A673 (cell line): ENCODE results near the gene HJURP. TPM values are rescaled to one million over a fixed set of nuclear protein-coding genes. Genes with fewer than 3 reads are reported as not detected.

ENCODE experiments used
- BruUV-seq: library from RNA; stranded (reverse); fragments of 400-500 nt; replicated peaks from 2 replicates; lab custom pipeline; 2021; lab: Mats Ljungman, UMichigan
- CTCF ChIA-PET: fragments of 300-600 bp; sonication (Branson Sonifier 250); formaldehyde crosslinking; loops from one replicate; lab custom pipeline; 2022; ENCODE audit warnings: antibody characterized with exemption; lab: Charles Lee
- POLR2A ChIA-PET: fragments of 300-600 bp; sonication (Branson Sonifier 250); formaldehyde crosslinking; loops from one replicate; lab custom pipeline; 2022; ENCODE audit warnings: antibody characterized with exemption; ENCODE audit not compliant: low non-redundant PET; lab: Charles Lee
- DNase-seq: peaks from one replicate; pipeline ENCODE4 v3.0.0-alpha.2; 2015; ENCODE audit warnings: low spot score
- H3K27ac ChIP-seq: fragments of 200-600 bp; sonication (generic); 2 replicates; pipeline ENCODE4 v1.5.1; 2016; ENCODE audit warnings: mixed run types, low read depth, mild to moderate bottlenecking, mixed read lengths, antibody characterized with exemption, low read length; ENCODE audit not compliant: poor library complexity, severe bottlenecking
- H3K27me3 ChIP-seq: fragments of 200-600 bp; sonication (generic); replicated peaks from 2 replicates; pipeline ENCODE4 v1.6.1; 2017; ENCODE audit warnings: mixed run types, low read depth, mild to moderate bottlenecking, mixed read lengths, antibody characterized with exemption, low read length; ENCODE audit not compliant: insufficient read depth, poor library complexity
- H3K36me3 ChIP-seq: fragments of 200-600 bp; sonication (generic); 2 replicates; pipeline ENCODE4 v1.6.1; 2016; ENCODE audit warnings: mixed run types, mild to moderate bottlenecking, mixed read lengths, antibody characterized with exemption, low read length; ENCODE audit not compliant: insufficient read depth, poor library complexity, severe bottlenecking
- H3K4me1 ChIP-seq: fragments of 200-600 bp; sonication (generic); 2 replicates; pipeline ENCODE4 v1.6.1; 2017; ENCODE audit warnings: mixed run types, mild to moderate bottlenecking, mixed read lengths, antibody characterized with exemption, low read length; ENCODE audit not compliant: insufficient read depth, poor library complexity, severe bottlenecking
- H3K4me3 ChIP-seq: fragments of 200-600 bp; sonication (generic); 2 replicates; pipeline ENCODE4 v1.5.1; 2016; ENCODE audit warnings: low read depth, mixed run types, mild to moderate bottlenecking, mixed read lengths, low read length; ENCODE audit not compliant: poor library complexity, severe bottlenecking
- H3K9me3 ChIP-seq: fragments of 200-600 bp; sonication (generic); 2 replicates; pipeline ENCODE4 v1.6.1; 2016; ENCODE audit warnings: mixed run types, low read depth, mild to moderate bottlenecking, mixed read lengths, antibody characterized with exemption, low read length; ENCODE audit not compliant: poor library complexity, severe bottlenecking
- EZH2 ChIP-seq: fragments of 200-600 bp; sonication (generic); IDR thresholded peaks from 2 replicates; pipeline ENCODE4 v1.6.1; 2017; ENCODE audit warnings: borderline replicate concordance, low read depth, mild to moderate bottlenecking, mixed read lengths, antibody characterized with exemption, low read length; ENCODE audit not compliant: poor library complexity, severe bottlenecking
- intact Hi-C: fragments of 100-400 bp; cut with micrococcal nuclease; formaldehyde crosslinking; loops from one replicate; pipeline ENCODE4 v1.10.0; 2022; ENCODE audit not compliant: unreplicated experiment
- total RNA-seq: library from RNA; stranded (reverse); gene quantifications from 2 replicates; pipeline ENCODE4 v1.2.3, GENCODE V29; 2021
- TF ChIP-seq, protein P1 (sequence below): fragments of 300-800, 200-600 bp; sonication (generic); conservative IDR thresholded peaks from 2 replicates; pipeline ENCODE4 v1.5.1; 2017; ENCODE audit warnings: low read depth, mild to moderate bottlenecking, antibody characterized with exemption, low read length, moderate library complexity, mixed read lengths

HJURP gene
- total RNA-seq, 1 experiment from 2014 or later, result 103 TPM

DNA sequence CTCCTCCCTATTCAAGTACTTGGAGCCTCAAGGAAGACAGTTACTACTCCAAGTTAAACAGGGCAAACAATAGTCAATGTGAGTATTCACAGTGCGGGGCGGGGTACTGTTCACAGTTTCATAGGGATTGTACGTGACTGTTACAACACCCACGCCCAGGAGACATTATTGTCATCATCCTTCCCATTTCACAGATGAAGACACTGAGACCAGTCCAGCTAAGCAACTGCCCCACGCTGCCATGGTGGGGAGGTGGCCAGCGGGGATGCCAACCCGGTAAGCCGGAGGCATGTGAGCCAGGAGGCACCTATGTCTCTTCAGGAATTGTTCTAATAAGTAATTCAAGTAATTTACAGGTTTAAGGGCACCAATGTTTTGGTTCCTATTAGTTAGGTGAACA, 982 bp downstream of the HJURP start:
- CTCF ChIA-PET, result no interaction called here

DNA sequence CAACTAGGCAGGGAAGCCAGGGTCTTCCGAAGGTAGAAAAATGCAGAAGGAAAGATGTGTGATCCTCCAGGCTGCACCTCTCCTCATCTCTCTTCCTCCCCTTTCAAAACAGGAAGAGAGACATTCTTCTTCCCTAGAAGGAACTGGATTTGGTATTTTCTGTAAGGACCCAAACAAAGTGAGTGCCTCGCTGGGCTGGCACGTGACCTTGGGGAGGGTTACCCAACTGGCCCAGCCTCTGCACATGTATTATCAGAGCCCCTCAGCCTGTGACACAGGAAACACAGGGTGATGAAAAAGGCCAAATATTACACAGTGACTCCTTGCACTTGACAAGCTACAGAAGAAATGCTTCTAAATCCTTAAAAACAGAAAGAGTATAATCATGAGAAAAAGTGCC, 2.3 kb downstream of the HJURP start:
- POLR2A ChIA-PET, result no interaction called here
- intact Hi-C loops, result no loop called here
- TF ChIP-seq, protein P1, sequence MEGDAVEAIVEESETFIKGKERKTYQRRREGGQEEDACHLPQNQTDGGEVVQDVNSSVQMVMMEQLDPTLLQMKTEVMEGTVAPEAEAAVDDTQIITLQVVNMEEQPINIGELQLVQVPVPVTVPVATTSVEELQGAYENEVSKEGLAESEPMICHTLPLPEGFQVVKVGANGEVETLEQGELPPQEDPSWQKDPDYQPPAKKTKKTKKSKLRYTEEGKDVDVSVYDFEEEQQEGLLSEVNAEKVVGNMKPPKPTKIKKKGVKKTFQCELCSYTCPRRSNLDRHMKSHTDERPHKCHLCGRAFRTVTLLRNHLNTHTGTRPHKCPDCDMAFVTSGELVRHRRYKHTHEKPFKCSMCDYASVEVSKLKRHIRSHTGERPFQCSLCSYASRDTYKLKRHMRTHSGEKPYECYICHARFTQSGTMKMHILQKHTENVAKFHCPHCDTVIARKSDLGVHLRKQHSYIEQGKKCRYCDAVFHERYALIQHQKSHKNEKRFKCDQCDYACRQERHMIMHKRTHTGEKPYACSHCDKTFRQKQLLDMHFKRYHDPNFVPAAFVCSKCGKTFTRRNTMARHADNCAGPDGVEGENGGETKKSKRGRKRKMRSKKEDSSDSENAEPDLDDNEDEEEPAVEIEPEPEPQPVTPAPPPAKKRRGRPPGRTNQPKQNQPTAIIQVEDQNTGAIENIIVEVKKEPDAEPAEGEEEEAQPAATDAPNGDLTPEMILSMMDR, result no peak
- TF ChIP-seq EZH2, result no peak
- Histone ChIP-seq H3K9me3 (no peaks in the 10 kb centered on the region), H3K36me3 (peaks cover 64% of the 10 kb centered on the region), H3K4me3 (peak overlapping the region; percentile 92), H3K4me1 (peaks cover 14% of the 10 kb centered on the region), H3K27ac (no peak overlapping the region), H3K27me3 (no peaks in the 10 kb centered on the region)
- CTCF ChIA-PET, result no interaction called here
- BruUV-seq, result no TSS peak
- DNase-seq, result no peak

More for the DNA sequence above, 982 bp downstream of the HJURP start:
- H3K9me3 ChIP-seq, result no peaks in the 10 kb centered on the region
- POLR2A ChIA-PET, result interaction anchor here (0.7 kb wide), 1 partner anchor 642 kb away, joined by 3 read pairs; no protein-coding TSS in a partner anchor
- peaks cover 51% of the 10 kb centered on the region for H3K36me3 ChIP-seq
- H3K4me1 ChIP-seq, result peaks cover 14% of the 10 kb centered on the region
- BruUV-seq, result TSS peak; percentile 37
- TF ChIP-seq EZH2, result no peak
- TF ChIP-seq, protein P1, result no peak
- DNase-seq, result no peak
- H3K27me3 ChIP-seq, result no peaks in the 10 kb centered on the region
- H3K27ac ChIP-seq, result peak overlapping the region; percentile 94
- H3K4me3 ChIP-seq, result peak overlapping the region; percentile 92
- intact Hi-C loops, result no loop called here

DNA sequence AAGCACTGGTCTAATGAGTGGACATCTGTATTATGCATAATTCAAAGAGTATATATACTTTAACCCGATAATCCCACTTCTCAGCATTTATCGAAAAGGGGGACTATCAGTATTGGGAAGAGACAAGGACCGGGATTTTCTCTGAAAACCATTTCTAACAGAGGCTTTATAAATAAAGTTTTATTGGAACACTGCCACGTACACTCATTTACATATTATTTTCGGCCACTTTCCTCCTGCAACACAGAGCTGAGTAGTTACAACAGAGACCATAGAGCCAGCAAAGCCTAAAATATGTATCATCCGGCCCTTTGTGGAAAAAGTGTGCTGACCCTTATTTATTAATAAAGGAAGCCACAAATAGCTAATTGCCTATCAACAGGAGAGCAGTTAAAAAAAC, 3.2 kb downstream of the HJURP start:
- Histone ChIP-seq H3K4me3 (no peak overlapping the region), H3K36me3 (peaks cover 73% of the 10 kb centered on the region), H3K27me3 (no peaks in the 10 kb centered on the region), H3K9me3 (no peaks in the 10 kb centered on the region), H3K27ac (no peak overlapping the region), H3K4me1 (peaks cover 14% of the 10 kb centered on the region)
- DNase-seq, result no peak
- CTCF ChIA-PET, result no interaction called here
- intact Hi-C loops, result no loop called here
- no TSS peak for BruUV-seq
- POLR2A ChIA-PET, result no interaction called here
- TF ChIP-seq EZH2, result no peak
- TF ChIP-seq, protein P1, result no peak
